IPS-18c (cell line): ENCODE data around the gene GPSM1.

Experiments used
- H3K4me3 ChIP-seq: 2 replicates; pipeline ENCODE4 v1.7.0; 2013; ENCODE audit warnings: low read depth, mild to moderate bottlenecking, low read length, moderate library complexity; ENCODE audit not compliant: insufficient read depth
- H3K9me3 ChIP-seq: one replicate; pipeline ENCODE4 v1.6.1; 2013; ENCODE audit warnings: mild to moderate bottlenecking, low read length, moderate library complexity; ENCODE audit not compliant: control insufficient read depth, insufficient read depth

The GPSM1 gene

GRCh38 chr9:136372006-136372405 is 44.7 kb downstream of the GPSM1 start:
- Histone ChIP-seq H3K9me3 (no peaks in the 10 kb centered on the region), H3K4me3 (no peak overlapping the region)

- no peak overlapping the region for H3K4me3 ChIP-seq
- no peaks in the 10 kb centered on the region for H3K9me3 ChIP-seq
Measured at GRCh38 chr9:136372561-136373299, 45.4 kb downstream of the GPSM1 start.

GRCh38 chr9:136373300-136374182 is 46.2 kb downstream of the GPSM1 start, which contains the start of gene CARD9:
Gene CARD9, minus strand, starts transcription at chr9:136373669. Its CDS starts 1,591 bp downstream, at chr9:136372078.
- no peak within 1 kb of the TSS for H3K4me3 ChIP-seq
- H3K9me3 ChIP-seq = no peaks in the 10 kb centered on the region

- Histone ChIP-seq H3K4me3 (no peak overlapping the region), H3K9me3 (no peaks in the 10 kb centered on the region)
Measured at GRCh38 chr9:136374183-136374575, 46.8 kb downstream of the GPSM1 start.

- no peak overlapping the region for H3K4me3 ChIP-seq
- H3K9me3 ChIP-seq = no peaks in the 10 kb centered on the region
Measured at GRCh38 chr9:136375096-136375495, 47.8 kb downstream of the GPSM1 start.

GRCh38 chr9:136376457-136376856 is 49.1 kb downstream of the GPSM1 start:
- Histone ChIP-seq H3K4me3 (no peak overlapping the region), H3K9me3 (no peaks in the 10 kb centered on the region)

GRCh38 chr9:136377341-136378169 is 50.2 kb downstream of the GPSM1 start:
- H3K4me3 ChIP-seq = no peak overlapping the region
- H3K9me3 ChIP-seq = no peaks in the 10 kb centered on the region

GRCh38 chr9:136378170-136379002 is 51.0 kb downstream of the GPSM1 start:
- Histone ChIP-seq H3K9me3 (no peaks in the 10 kb centered on the region), H3K4me3 (no peak overlapping the region)

GRCh38 chr9:136379003-136379287 is 51.6 kb downstream of the GPSM1 start:
- Histone ChIP-seq H3K4me3 (no peak overlapping the region), H3K9me3 (no peaks in the 10 kb centered on the region)

DNA sequence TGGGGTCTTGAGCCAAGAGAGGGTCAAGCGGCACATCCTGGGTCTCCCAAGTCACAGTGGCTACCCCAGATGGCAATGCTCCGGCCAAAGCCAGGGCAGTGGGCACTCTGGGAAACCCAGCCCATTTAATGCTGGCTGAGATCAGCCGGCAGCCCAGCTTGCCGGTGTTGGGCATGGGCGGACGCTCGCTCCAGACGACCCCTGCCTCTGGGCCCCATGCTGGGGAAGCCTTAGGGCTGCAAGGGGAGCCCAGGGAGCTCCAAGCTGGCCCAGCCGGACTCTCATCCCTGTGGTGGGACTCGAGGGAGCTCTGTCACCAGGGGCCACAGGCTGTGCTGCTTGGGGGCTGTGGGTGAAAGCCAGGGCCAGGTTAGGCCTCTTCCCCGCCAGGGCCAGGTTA is 52.1 kb downstream of the GPSM1 start:
- H3K9me3 ChIP-seq = no peaks in the 10 kb centered on the region
- no peak overlapping the region for H3K4me3 ChIP-seq

DNA sequence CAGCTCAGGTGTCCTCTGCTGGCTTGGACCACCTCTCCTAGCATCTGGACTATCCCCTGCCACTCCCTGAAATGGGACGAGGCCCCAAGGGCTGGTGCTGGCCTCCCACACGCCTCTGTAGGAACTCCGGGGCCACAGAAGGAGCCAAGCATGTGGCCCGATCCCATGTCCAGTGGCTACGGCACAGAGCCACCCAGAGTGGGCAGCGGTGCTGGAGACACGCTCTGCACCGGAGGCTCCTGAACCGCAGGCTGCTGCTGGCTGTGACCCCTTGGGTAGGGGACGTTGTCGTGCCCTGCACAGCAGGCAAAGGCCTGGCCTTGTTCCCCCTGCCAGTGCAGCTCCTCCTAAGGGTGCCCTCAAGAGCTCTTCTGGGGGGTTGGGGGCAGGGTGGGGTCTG is 52.6 kb downstream of the GPSM1 start:
- no peak overlapping the region for H3K4me3 ChIP-seq

GRCh38 chr9:136380381-136380780 is 53.0 kb downstream of the GPSM1 start:
- H3K4me3 ChIP-seq = no peak overlapping the region
- H3K9me3 ChIP-seq = no peaks in the 10 kb centered on the region

More for the DNA sequence above, 52.6 kb downstream of the GPSM1 start:
- no peaks in the 10 kb centered on the region for H3K9me3 ChIP-seq

DNA sequence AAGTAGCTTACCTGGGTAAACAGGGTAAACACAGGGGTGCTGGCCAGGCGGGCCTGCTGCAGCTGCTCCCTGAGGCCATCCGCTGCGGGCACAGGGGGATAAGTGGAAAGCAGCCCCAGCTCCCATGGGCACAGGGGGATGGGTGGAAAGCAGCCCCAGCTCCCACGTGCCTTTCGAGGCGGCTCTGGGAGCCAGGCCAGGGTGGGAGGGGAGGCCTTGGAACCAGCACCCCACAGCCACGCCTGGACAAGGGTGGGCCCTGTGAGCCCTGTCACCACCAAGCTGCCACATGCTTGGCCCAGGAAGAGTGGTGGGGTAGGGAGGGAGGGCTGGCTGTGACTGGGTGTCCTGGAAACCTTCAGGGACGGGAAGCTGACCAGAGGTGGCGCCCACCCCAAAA is 54.0 kb downstream of the GPSM1 start:
- H3K9me3 ChIP-seq = no peaks in the 10 kb centered on the region
- no peak overlapping the region for H3K4me3 ChIP-seq

DNA sequence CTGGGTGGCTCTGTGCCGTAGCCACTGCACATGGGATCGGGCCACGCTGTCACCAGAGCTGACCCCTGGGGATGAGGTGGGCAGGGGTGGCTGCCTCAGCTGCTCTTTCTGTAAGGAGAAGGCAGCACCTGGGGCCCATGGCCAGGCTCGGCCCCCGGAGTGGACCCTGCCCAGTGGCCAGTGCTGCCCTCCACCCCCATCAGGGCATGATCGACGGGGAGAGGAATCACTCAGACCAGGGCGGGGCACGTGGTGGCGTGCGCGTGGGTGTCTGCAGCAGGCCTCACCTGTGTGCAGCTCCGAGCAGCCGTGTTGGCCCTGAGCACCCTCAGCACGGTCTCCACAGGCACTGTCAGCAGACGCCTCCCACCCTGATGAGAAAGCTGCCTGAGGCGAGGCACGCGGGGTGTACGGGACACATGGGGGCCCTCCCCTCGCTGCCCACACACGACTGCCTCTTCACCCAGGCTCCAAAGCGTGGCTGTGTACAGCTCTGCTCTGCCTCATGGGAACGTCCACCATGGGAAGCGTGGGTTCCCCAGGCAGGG is 54.7 kb downstream of the GPSM1 start:
- Histone ChIP-seq H3K4me3 (no peak overlapping the region), H3K9me3 (no peaks in the 10 kb centered on the region)

- H3K4me3 ChIP-seq = no peak overlapping the region
- H3K9me3 ChIP-seq = no peaks in the 10 kb centered on the region
Measured at GRCh38 chr9:136383436-136383835, 56.1 kb downstream of the GPSM1 start.

GRCh38 chr9:136385015-136385414 is 57.7 kb downstream of the GPSM1 start:
- Histone ChIP-seq H3K9me3 (no peaks in the 10 kb centered on the region), H3K4me3 (no peak overlapping the region)

DNA sequence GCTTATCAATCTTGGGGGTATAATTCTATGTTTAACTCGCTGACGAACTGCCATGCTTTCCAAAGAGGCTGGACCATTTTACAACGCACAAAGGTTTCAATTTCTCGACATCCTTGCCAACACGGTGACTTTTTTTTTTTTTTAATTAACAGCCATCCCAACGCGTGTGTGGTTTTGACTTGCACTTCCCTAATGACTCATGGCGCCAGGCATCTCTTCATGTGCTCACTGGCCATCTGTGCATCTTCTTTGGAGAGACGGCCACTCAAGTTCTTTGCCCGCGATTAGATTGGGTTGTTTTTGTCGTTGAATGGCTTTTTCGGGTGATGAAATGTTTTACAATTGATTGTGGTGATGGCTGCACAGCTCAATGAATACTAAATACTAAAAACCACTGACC is 58.7 kb downstream of the GPSM1 start:
- H3K4me3 ChIP-seq = no peak overlapping the region
- no peaks in the 10 kb centered on the region for H3K9me3 ChIP-seq
